GM12873 (cell line): ENCODE measurements around the gene NRTN.

ENCODE experiments used
- CTCF ChIP-seq: IDR thresholded peaks from 2 replicates; pipeline ENCODE4 v1.5.1; 2012; ENCODE audit warnings: low read depth, mild to moderate bottlenecking, moderate library complexity, low read length, control low read depth; ENCODE audit not compliant: insufficient read depth; ENCODE audit errors: missing control alignments

NRTN gene

GRCh38 chr19:5864013-5864720 lies 59.3 kb downstream of the NRTN start:
- no peak for TF ChIP-seq CTCF

DNA sequence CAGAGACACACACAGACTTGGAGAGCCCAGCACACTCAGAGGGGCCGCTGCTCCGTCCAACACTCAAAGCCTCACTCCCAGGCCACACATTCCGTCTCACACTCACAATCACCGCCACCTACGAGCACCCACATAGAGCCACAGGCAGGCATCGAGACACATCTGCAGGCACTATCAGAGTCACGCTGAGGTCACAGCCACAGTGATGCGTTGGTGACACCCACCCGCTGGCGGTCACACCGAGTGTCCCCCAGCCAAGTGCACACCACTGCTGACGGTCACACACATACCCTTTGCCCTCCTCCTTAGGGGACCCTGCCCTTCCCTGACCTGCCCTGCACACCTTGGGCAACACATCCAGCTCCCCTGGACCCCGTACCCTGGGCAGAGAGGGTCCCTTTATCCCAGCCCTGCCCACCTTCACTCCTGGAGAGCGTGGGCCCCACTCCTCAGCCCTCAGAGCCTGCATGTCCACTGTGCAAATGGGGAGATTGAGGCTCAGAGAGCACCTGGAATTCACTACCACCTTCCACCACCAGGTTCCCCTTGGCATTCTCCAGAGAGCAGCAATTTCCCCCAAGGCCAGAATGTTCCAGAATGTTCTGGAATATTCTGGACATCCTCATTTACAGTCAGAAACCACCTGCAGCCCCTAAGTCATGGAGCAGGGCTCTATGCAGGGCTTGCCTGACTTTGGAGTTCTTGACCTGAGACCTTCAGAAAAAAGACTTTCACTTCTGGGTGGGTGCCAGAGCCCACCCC lies 60.0 kb downstream of the NRTN start:
- peak; percentile 31 for TF ChIP-seq CTCF

DNA sequence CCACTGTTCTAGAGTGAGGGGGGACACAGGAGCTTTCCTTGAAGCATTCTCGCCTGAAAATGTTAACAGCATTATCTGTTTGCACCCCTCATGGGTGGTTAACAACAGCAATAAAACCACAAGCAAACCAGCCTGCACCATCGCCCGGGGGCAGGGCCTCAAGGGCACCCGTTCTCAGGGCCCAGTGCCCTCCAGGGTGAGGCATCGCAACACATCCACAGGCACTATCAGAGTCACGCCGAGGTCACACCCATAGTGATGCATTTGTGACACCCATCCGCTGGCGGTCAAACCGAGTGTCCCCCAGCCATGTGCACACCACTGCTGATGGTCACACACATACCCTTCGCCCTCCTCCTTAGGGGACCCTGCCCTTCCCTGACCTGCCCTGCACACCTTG lies 60.9 kb downstream of the NRTN start:
- no peak for TF ChIP-seq CTCF

- TF ChIP-seq CTCF = no peak
These were observed 62.6 kb downstream of the NRTN start for GRCh38 chr19:5867201-5868136.

DNA sequence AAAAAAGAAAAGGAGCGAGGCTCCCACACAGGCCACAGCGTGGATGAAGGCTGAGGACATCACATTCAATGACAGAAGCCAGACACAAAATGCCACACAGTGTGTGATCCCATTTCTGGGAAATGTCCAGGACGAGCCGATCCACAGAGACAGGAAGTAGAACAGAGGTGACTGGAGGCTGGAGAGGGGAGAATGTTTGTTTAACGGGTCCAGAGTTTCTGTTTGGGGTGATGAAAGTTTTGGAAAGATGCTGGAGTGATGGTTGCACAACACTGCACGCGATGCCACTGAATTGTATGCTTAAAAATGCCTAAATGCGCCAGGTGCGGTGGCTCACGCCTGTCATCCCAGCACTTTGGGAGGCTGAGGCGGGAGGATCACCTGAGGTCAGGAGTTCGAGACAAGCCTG lies 66.1 kb downstream of the NRTN start:
- no peak for TF ChIP-seq CTCF

DNA sequence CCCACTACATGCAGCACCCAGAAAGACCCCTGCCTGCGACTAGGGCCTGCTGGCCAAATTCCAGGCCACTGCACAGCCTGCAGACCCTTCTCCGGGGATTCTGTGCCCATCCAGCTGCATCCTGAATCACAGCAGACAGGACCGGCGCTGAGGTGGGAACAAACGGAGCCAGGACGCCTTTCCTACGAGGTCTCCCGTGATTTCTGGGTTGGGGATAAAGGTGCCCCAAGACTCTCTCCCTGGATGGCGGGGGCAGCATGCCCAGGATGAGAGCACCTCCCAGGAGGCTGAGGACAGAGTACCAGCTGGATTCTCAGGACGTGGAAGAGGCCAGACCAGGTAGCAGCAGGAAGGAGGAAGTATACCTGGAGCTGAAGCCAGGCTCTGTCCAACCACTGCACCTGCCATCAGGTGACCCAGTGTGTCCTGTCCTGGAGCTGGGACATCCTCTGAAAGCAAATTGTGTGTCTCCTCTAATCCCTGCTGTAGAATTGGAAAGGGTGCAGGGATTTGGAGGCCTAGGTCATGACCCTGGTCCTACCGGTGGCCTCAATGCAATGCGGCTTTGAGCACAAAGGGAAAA lies 68.8 kb downstream of the NRTN start:
- no peak for TF ChIP-seq CTCF

DNA sequence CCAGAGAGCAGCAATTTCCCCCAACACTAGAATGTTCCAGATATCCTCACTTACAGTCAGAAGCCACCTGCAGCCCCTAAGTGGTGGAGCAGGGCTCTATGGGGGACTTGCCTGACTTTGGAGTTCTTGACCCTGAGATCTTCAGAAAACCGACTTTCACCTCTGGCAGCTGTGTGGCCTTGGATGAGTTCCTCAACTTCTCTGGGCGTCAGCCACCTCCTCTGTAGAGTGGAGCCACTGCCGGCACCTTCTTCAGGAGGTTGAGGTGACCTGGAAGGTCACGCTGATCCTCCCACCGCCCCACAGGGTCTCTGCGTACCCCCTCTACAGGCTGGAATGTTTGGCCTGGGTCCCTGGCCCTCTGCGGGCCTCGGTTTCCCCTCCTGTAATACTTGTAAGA lies 72.6 kb downstream of the NRTN start:
- no peak for TF ChIP-seq CTCF
